Measurements from ENCODE around the gene LRCH1.
A peak's percentile ranks its signal among the peaks of the same experiment; 100 is the strongest.

LRCH1 gene

GRCh38 chr13:46561286-46561685 lies 8.3 kb downstream of the LRCH1 start:
- DNase-seq (ENCODE audit: low read depth in 2 of 3, low spot score in 1 of 3) = no peak

- DNase-seq (ENCODE audit: low read depth in 2 of 3, low spot score in 1 of 3) = no peak
Measured at GRCh38 chr13:46561691-46562090, 8.7 kb downstream of the LRCH1 start.

GRCh38 chr13:46562152-46562551 lies 9.2 kb downstream of the LRCH1 start:
- no peak for DNase-seq (ENCODE audit: low read depth in 2 of 3, low spot score in 1 of 3)

- DNase-seq (ENCODE audit: low read depth in 2 of 3, low spot score in 1 of 3) = no peak
Measured at GRCh38 chr13:46562581-46562980, 9.6 kb downstream of the LRCH1 start.

GRCh38 chr13:46565808-46566750 lies 13.1 kb downstream of the LRCH1 start:
- DNase-seq (ENCODE audit: low read depth in 2 of 3, low spot score in 1 of 3) = no peak

- no peak for DNase-seq (ENCODE audit: low read depth in 2 of 3, low spot score in 1 of 3)
Measured at GRCh38 chr13:46567671-46568070, 14.7 kb downstream of the LRCH1 start.

- no peak for DNase-seq (ENCODE audit: low read depth in 2 of 3, low spot score in 1 of 3)
Measured at GRCh38 chr13:46569456-46569855, 16.5 kb downstream of the LRCH1 start.

GRCh38 chr13:46570273-46570672 lies 17.3 kb downstream of the LRCH1 start:
- DNase-seq (ENCODE audit: low read depth in 2 of 3, low spot score in 1 of 3) = no peak

GRCh38 chr13:46571189-46571908 lies 18.4 kb downstream of the LRCH1 start:
- no peak for DNase-seq (ENCODE audit: low read depth in 2 of 3, low spot score in 1 of 3)

GRCh38 chr13:46571909-46572595 lies 19.1 kb downstream of the LRCH1 start:
- no peak for DNase-seq (ENCODE audit: low read depth in 2 of 3, low spot score in 1 of 3)

GRCh38 chr13:46572752-46573431 lies 19.9 kb downstream of the LRCH1 start:
- DNase-seq (ENCODE audit: low read depth in 2 of 3, low spot score in 1 of 3) = no peak

GRCh38 chr13:46575301-46575771 lies 22.4 kb downstream of the LRCH1 start:
- DNase-seq (ENCODE audit: low read depth in 2 of 3, low spot score in 1 of 3) = no peak

- DNase-seq (ENCODE audit: low read depth in 2 of 3, low spot score in 1 of 3) = no peak
Measured at GRCh38 chr13:46575818-46576221, 22.9 kb downstream of the LRCH1 start.

- DNase-seq (ENCODE audit: low read depth in 2 of 3, low spot score in 1 of 3) = no peak
Measured at GRCh38 chr13:46576762-46577161, 23.8 kb downstream of the LRCH1 start.

- no peak for DNase-seq (ENCODE audit: low read depth in 2 of 3, low spot score in 1 of 3)
Measured at GRCh38 chr13:46577696-46578589, 25.0 kb downstream of the LRCH1 start.

- DNase-seq (ENCODE audit: low read depth in 2 of 3, low spot score in 1 of 3) = peak in 1 of 3 donors; percentile 16
Measured at GRCh38 chr13:46578590-46578975, 25.6 kb downstream of the LRCH1 start.

GRCh38 chr13:46580362-46580839 lies 27.4 kb downstream of the LRCH1 start:
- DNase-seq (ENCODE audit: low read depth in 2 of 3, low spot score in 1 of 3) = no peak

GRCh38 chr13:46582190-46582589 lies 29.2 kb downstream of the LRCH1 start:
- no peak for DNase-seq (ENCODE audit: low read depth in 2 of 3, low spot score in 1 of 3)

- no peak for DNase-seq (ENCODE audit: low read depth in 2 of 3, low spot score in 1 of 3)
Measured at GRCh38 chr13:46586751-46587514, 34.0 kb downstream of the LRCH1 start.

Data from stimulated activated CD4-positive, alpha-beta T cell treated with anti-CD3 and anti-CD28 coated beads, Interleukin-12 subunit alpha, Interleukin-12 subunit beta, amount 100 ng/mL, for 48 hours (primary cell).